Rectal smooth muscle tissue (tissue), 1 donor: Measurements from ENCODE around the gene COG3.
A peak's percentile ranks its signal among the peaks of the same experiment; 100 is the strongest.

Experiments used
- H3K27ac ChIP-seq: one replicate; pipeline ENCODE4 v1.7.0; 2013; ENCODE audit warnings: low read depth, low read length, inconsistent platforms
- H3K27me3 ChIP-seq: one replicate; pipeline ENCODE4 v1.7.0; 2013; ENCODE audit warnings: low read length; ENCODE audit not compliant: control insufficient read depth, insufficient read depth
- H3K36me3 ChIP-seq: one replicate; pipeline ENCODE4 v1.7.0; 2013; ENCODE audit warnings: low read length; ENCODE audit not compliant: control insufficient read depth, insufficient read depth
- H3K4me1 ChIP-seq: one replicate; pipeline ENCODE4 v1.7.0; 2013; ENCODE audit warnings: low read length; ENCODE audit not compliant: control insufficient read depth, insufficient read depth
- H3K4me3 ChIP-seq: one replicate; pipeline ENCODE4 v1.7.0; 2013; ENCODE audit warnings: low read length
- H3K9ac ChIP-seq: one replicate; pipeline ENCODE4 v1.7.0; 2013; ENCODE audit warnings: low read length

The COG3 gene

GRCh38 chr13:45454204-45454603 is 10.5 kb upstream of the COG3 start:
- no peaks in the 10 kb centered on the region for H3K36me3 ChIP-seq
- H3K4me1 ChIP-seq = no peaks in the 10 kb centered on the region
- no peak overlapping the region for H3K9ac ChIP-seq
- H3K27ac ChIP-seq = no peak overlapping the region
- H3K4me3 ChIP-seq = no peak overlapping the region
- no peaks in the 10 kb centered on the region for H3K27me3 ChIP-seq

DNA sequence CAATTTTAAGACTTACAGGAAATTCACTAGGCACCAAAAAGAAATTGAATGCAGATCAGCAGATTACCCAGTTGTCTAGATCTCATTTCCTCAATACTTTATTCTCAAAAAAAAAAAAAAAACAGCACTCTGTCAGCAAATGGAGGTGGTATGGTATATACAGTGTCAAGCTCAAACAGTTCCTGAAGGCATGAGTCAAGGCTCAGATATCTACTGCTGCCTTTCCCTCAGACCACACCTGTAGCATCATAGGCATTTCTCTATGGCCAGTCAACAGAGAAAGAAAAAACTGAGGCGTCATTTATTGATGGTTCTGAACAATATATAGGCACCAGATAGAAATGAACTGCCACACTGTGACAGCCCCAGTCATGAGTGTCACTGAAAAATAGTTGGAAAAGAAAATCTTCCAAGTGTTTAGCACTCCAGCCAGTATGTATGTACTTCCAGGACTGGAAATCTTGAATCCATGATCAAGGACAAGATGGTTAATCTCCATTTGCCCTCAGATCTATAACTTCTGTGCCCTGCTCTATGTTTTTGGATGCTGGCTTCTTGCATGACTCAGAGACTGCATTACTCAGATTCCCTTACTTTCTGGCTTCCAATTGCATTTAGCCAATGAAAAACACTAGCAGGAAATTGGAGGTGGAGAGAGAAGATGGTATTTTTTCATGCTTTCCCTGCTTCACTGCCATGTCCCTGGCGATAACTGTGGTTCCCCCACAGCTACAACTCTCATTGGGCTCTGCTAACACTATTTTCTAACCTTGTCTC is 8.4 kb upstream of the COG3 start:
- Histone ChIP-seq H3K27ac (no peak overlapping the region), H3K4me3 (no peak overlapping the region), H3K4me1 (no peaks in the 10 kb centered on the region), H3K9ac (no peak overlapping the region), H3K27me3 (no peaks in the 10 kb centered on the region), H3K36me3 (no peaks in the 10 kb centered on the region)

DNA sequence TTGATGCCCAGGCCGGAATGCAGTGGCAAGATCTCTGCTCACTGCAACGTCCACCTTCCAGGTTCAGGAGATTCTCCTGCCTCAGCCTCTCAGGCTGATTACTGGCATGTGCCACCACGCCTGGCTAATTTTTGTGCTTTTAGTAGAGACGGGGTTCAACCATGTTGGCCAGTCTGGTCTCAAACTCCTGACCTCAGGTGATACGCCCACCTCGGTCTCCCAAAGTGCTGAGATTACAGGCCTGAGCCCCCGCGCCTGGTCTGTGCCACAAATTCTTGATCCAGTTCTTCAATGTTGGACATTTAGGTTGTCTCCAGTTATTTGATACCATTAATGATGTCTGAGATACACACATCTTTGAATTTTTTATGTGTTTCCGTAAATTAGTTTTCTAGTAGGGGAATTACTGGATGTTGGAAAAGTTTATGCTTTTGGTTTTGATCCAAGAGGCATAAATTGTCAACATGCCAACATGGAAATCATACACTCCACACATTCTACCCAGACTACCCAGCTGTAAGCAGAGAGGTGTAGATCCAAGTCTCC is 525 bp upstream of the COG3 start:
- no peaks in the 10 kb centered on the region for H3K27me3 ChIP-seq
- peaks cover 4% of the 10 kb centered on the region for H3K4me1 ChIP-seq
- H3K9ac ChIP-seq = no peak overlapping the region
- peak overlapping the region; percentile 92 for H3K27ac ChIP-seq
- peak overlapping the region; percentile 98 for H3K4me3 ChIP-seq
- H3K36me3 ChIP-seq = no peaks in the 10 kb centered on the region

DNA sequence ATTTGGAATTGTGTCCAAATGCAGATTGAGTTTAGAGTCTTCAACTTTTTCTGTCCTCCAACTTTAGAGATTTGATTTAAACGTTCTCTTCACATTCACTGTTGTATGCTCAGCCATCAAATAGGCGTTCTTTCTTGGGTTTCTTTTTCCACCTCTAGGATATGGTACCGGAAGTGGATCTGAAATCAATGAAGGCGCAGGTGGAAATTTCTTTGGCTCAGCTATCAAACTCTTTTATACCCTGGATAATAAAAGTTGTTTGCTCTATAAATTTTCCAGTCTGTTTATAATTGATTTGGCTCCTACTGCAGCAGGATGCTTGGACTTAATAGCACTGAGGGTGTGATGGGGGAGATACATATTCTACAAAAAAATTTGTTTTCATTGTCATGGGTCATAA is 1.6 kb downstream of the COG3 start:
- H3K4me1 ChIP-seq = peaks cover 4% of the 10 kb centered on the region
- H3K27me3 ChIP-seq = no peaks in the 10 kb centered on the region
- no peak overlapping the region for H3K27ac ChIP-seq
- H3K9ac ChIP-seq = no peak overlapping the region
- H3K4me3 ChIP-seq = no peak overlapping the region
- no peaks in the 10 kb centered on the region for H3K36me3 ChIP-seq

DNA sequence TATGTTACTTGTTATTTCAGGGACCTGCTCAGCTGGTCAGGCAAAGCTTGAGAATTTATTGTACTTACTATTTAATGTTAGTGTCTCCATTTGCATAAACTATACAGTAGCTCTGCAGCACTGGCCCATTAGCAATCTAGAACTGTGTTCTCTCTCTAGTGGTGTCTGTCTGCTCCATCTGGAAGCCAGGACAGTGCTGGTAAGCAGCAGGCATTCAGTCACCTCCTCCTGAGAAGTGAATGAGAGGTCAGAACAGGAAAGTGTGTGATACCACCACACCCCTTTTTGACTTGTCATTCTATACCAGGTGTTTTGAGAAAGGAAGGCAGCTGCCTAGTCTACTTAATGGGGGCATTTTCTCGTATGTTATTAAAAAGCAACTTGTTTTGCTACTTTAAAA is 3.9 kb downstream of the COG3 start:
- no peak overlapping the region for H3K27ac ChIP-seq
- H3K4me1 ChIP-seq = peaks cover 4% of the 10 kb centered on the region
- H3K27me3 ChIP-seq = no peaks in the 10 kb centered on the region
- no peak overlapping the region for H3K4me3 ChIP-seq
- no peak overlapping the region for H3K9ac ChIP-seq
- no peaks in the 10 kb centered on the region for H3K36me3 ChIP-seq

GRCh38 chr13:45472171-45472705 is 7.5 kb downstream of the COG3 start:
- Histone ChIP-seq H3K36me3 (no peaks in the 10 kb centered on the region), H3K27me3 (no peaks in the 10 kb centered on the region), H3K4me1 (peaks cover 2% of the 10 kb centered on the region), H3K4me3 (no peak overlapping the region), H3K9ac (no peak overlapping the region), H3K27ac (no peak overlapping the region)

DNA sequence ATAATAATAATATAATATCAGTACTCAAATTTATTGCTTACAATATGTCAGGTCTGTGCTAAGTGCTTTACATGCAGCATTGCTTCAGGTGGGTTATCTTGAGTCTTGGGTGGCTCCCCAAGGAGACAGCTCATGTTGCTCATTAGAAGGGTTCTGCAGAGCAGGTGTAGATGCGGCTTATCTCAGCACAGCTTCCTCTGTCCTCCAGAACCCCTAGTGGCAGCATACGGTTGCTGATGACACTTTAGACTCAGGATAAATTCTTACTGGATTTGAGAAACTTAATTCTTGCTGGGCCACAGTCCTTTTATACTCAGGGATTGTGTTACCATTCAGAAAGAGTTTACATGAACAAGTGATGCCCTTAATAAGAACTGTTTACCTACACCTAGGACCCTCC is 8.9 kb downstream of the COG3 start:
- no peak overlapping the region for H3K4me3 ChIP-seq
- no peak overlapping the region for H3K9ac ChIP-seq
- H3K36me3 ChIP-seq = no peaks in the 10 kb centered on the region
- H3K4me1 ChIP-seq = peaks cover 2% of the 10 kb centered on the region
- no peaks in the 10 kb centered on the region for H3K27me3 ChIP-seq
- H3K27ac ChIP-seq = no peak overlapping the region

DNA sequence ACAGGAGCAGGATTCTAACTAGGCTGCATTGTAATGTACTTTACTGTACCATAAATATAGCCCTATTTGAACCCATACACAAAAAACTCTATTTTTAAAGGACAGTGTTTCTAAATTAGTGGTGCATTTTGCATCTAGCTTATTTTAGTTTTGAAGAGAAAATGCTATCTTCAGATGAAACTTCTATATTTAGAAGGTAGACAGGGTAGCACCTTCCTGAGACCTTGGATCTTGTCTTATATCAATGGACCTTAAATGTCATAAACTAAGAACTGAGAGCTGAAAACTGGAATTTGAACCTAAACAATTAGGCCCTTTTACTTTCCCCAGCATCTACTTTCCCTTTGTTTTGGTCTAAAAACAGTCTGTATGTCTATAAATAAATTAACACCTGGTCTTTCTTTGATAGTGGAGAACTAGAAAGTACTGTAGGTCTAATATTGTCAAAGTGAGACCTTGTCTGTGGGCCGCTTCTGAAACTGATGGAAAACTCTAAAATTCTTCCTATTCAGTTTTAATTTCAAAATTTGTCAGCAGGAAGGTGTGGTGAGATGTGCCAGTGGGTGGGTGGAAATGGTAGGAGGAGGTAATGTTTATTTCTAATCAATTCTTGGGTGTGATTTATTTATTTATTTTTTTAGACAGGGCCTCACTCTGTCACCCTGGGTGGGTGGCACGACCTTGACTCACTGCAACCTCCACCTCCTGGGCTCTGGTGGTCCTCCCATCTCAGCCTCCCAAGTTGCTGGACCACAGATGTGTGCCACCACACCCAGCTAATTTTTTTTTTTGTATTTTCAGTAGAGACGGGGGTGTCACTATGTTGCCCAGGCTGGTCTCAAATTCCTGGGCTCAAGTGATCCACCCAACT is 10.1 kb downstream of the COG3 start:
- H3K27ac ChIP-seq = no peak overlapping the region
- H3K4me3 ChIP-seq = no peak overlapping the region
- no peaks in the 10 kb centered on the region for H3K36me3 ChIP-seq
- H3K9ac ChIP-seq = no peak overlapping the region
- H3K4me1 ChIP-seq = peaks cover 2% of the 10 kb centered on the region
- no peaks in the 10 kb centered on the region for H3K27me3 ChIP-seq

GRCh38 chr13:45479661-45480060 is 14.9 kb downstream of the COG3 start:
- no peaks in the 10 kb centered on the region for H3K27me3 ChIP-seq
- H3K36me3 ChIP-seq = no peaks in the 10 kb centered on the region
- no peak overlapping the region for H3K27ac ChIP-seq
- no peak overlapping the region for H3K4me3 ChIP-seq
- no peak overlapping the region for H3K9ac ChIP-seq
- H3K4me1 ChIP-seq = peaks cover 2% of the 10 kb centered on the region

DNA sequence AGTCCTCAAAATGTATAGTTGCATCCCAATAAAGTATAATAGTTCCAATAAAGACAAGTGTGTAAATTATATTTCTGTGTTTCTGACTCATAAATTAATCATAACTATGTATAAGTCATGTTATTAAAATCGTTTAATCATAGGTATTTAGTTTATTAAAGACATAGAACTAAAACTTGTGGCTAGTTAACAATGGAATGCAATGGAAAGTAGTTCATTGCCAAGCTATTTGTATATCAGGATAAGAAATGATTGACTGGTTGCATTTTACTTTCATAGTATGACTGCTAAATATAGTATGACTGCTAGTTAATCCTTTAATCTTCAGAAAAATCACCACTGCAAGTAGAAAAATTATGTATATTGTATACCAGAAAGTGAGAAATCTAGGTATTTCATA is 16.9 kb downstream of the COG3 start:
- Histone ChIP-seq H3K36me3 (peaks cover 5% of the 10 kb centered on the region), H3K4me1 (no peaks in the 10 kb centered on the region), H3K4me3 (no peak overlapping the region), H3K27ac (no peak overlapping the region), H3K9ac (no peak overlapping the region), H3K27me3 (no peaks in the 10 kb centered on the region)

- Histone ChIP-seq H3K36me3 (peaks cover 10% of the 10 kb centered on the region), H3K27ac (no peak overlapping the region), H3K9ac (no peak overlapping the region)
These were observed 17.9 kb downstream of the COG3 start for GRCh38 chr13:45482571-45483173.

DNA sequence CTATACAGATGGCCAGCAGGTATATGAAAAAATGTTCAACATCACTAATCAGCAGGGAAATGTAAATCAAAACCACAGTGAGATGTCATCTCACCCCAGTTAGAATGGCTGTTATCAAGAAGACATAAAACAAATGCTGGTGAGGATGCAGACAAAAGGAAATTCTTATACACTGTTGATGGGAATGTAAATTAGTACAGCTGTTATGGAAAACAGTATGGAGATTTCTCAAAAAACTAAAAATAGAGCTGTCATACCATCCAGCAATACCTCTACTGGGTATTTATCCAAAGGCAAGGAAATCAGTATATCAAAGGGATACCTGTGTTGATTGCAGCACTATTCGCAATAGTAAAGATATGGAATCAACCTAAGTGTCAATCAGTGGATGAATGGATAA is 22.9 kb downstream of the COG3 start:
- Histone ChIP-seq H3K4me3 (no peak overlapping the region), H3K27me3 (no peaks in the 10 kb centered on the region), H3K27ac (no peak overlapping the region), H3K36me3 (peaks cover 17% of the 10 kb centered on the region), H3K9ac (no peak overlapping the region), H3K4me1 (no peaks in the 10 kb centered on the region)

More at GRCh38 chr13:45482571-45483173, 17.9 kb downstream of the COG3 start:
- no peaks in the 10 kb centered on the region for H3K4me1 ChIP-seq
- H3K27me3 ChIP-seq = no peaks in the 10 kb centered on the region
- no peak overlapping the region for H3K4me3 ChIP-seq
